H1 (cell line): Measurements from ENCODE around the gene JPH3. TPM values are rescaled to one million over a fixed set of nuclear protein-coding genes. Genes with fewer than 3 reads are reported as not detected.

Experiments used
- FOSL1 ChIP-seq: IDR thresholded peaks from 2 replicates; pipeline ENCODE4 v1.6.1; 2011; ENCODE audit warnings: mild to moderate bottlenecking, low read depth, low read length, moderate library complexity; ENCODE audit not compliant: insufficient read depth
- GABPA ChIP-seq: IDR thresholded peaks from 2 replicates; pipeline ENCODE4 v1.6.1; 2011; ENCODE audit warnings: mild to moderate bottlenecking, low read length, moderate library complexity, borderline replicate concordance; ENCODE audit not compliant: insufficient read depth
- TAF1 ChIP-seq: IDR thresholded peaks from 2 replicates; pipeline ENCODE4 v1.6.1; 2011; ENCODE audit warnings: mild to moderate bottlenecking, low read depth, low read length
- TCF12 ChIP-seq: IDR thresholded peaks from 2 replicates; pipeline ENCODE4 v1.6.1; 2011; ENCODE audit warnings: low read depth, mild to moderate bottlenecking, low read length
- polyA plus RNA-seq, 7 experiments: library from polyadenylated mRNA; depleted of rRNA in 3 of 7; stranded (reverse) in 5 of 7; unstranded in 2 of 7; fragments of >200 nt in 5 of 7; fragments of 200-250 nt in 2 of 7; gene quantifications; 1 replicate in 5 of 7; 2 replicates in 1 of 7; 4 replicates in 1 of 7; pipeline versions ENCODE4 v1.2.1 to v1.2.3, GENCODE V29; 2011 to 2013; ENCODE audit warnings: missing spikeins in 2 of 7, mixed read lengths in 2 of 7
- total RNA-seq: library from RNA; stranded (reverse); fragmentation: NEBNext Ultra II Directional; extraction: Animal tissue kit (Norgen Biotek cat#: 25700); gene quantifications from 2 replicates; pipeline ENCODE4 v1.2.1, GENCODE V29; 2021
- TF ChIP-seq, protein P1 (sequence below): IDR thresholded peaks from 2 replicates; pipeline ENCODE4 v1.6.1; 2011; ENCODE audit warnings: low read depth, mild to moderate bottlenecking, low read length; ENCODE audit not compliant: insufficient read depth

JPH3 gene
- total and polyA plus RNA-seq, 2 of the 8 experiments (the other 6 are each of a cell fraction or from before 2014, with no cell fraction given), result 10.3 to 28.3 TPM

DNA sequence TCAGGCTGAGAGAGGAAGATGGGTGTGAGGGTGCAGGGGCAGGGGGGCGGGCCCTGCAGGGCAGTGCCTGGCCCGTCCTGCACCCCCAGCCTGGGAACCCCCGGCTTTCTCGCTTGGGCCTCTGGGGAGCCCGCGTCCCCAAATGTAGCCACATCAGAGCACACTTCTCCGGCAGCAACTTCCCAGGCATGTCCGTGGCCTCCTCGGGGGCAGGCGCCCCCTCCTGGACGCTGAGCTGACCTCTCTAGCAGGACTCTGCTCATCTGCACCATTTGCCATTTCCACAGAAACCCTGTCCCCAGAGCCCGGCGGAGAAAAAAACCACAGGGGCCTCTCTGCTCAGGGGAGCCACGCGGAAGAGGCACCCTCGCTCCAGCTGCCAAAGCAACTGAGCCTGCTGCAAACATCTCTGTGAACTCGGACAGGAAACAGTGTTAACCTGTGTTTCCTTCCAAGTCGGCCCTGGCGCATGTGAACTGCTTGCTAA is 100.1 kb downstream of the JPH3 start (continued):
- TF ChIP-seq, protein P1, sequence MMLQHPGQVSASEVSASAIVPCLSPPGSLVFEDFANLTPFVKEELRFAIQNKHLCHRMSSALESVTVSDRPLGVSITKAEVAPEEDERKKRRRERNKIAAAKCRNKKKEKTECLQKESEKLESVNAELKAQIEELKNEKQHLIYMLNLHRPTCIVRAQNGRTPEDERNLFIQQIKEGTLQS, result no peak
- peak; percentile 81; the same call in 1 of the 2 replicates for TF ChIP-seq GABPA
- no peak for TF ChIP-seq TCF12
- TF ChIP-seq TAF1, result no peak
- TF ChIP-seq FOSL1, result no peak
